Measurements from ENCODE around the gene OPCML. TPM values are rescaled to one million over a fixed set of nuclear protein-coding genes. Genes with fewer than 3 reads are reported as not detected.

Gene OPCML
- polyA plus RNA-seq, 1 donor from 2014 or later, result 11.6 TPM

DNA sequence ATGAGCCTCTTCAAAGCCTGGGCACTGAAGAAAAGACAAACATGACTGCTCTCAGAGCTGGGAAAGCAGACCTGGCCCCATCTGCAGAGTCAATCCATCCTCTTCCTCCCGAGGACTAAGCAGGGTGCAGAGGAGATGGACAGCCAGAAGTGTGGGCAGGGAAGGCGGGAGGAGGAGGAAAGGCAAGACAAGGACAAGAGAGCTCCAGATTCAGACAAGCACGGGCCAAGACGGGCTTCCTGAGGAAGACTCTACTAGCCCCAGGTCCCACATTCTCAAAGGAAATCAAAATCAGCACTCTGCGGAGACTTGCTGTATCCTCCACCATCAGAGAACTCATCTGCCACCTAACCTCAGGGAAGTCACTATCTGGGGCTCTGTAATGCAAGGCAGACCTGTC is 28.5 kb downstream of the OPCML start:
- Histone ChIP-seq H3K4me3 (ENCODE audit: low read length) (no peak overlapping the region), H2AFZ (ENCODE audit: low read depth, low read length) (no peak overlapping the region), H3K27ac (ENCODE audit: low read length) (no peak overlapping the region), H3K9me2 (ENCODE audit: insufficient read depth, low read length) (no peaks in the 10 kb centered on the region), H3K4me2 (ENCODE audit: low read length) (no peak overlapping the region), H4K20me1 (ENCODE audit: insufficient read depth) (no peaks in the 10 kb centered on the region), H3K79me2 (replicated peaks; ENCODE audit: insufficient read depth, low read length) (no peaks in the 10 kb centered on the region), H3K9ac (ENCODE audit: low read length) (no peak overlapping the region), H3K27me3 (ENCODE audit: insufficient read depth, low read depth, low read length) (no peaks in the 10 kb centered on the region), H3K9me3 (ENCODE audit: low read length) (no peaks in the 10 kb centered on the region), H3F3A (ENCODE audit: insufficient read depth, low read length, poor library complexity, severe bottlenecking) (no peaks in the 10 kb centered on the region), H3K36me3 (ENCODE audit: insufficient read depth, low read length) (no peaks in the 10 kb centered on the region)
- TF ChIP-seq MXI1 (conservative IDR thresholded peaks at IDR 0.05; ENCODE audit: poor library complexity, severe bottlenecking), result no peak
- TF ChIP-seq EP300 (conservative IDR thresholded peaks at IDR 0.05; ENCODE audit: poor library complexity, severe bottlenecking), result no peak
- TF ChIP-seq REST (IDR thresholded peaks at IDR 0.05; ENCODE audit: borderline replicate concordance), result no peak
- TF ChIP-seq TAF1 (IDR thresholded peaks at IDR 0.05; ENCODE audit: low read depth), result no peak
- TF ChIP-seq, protein P1, sequence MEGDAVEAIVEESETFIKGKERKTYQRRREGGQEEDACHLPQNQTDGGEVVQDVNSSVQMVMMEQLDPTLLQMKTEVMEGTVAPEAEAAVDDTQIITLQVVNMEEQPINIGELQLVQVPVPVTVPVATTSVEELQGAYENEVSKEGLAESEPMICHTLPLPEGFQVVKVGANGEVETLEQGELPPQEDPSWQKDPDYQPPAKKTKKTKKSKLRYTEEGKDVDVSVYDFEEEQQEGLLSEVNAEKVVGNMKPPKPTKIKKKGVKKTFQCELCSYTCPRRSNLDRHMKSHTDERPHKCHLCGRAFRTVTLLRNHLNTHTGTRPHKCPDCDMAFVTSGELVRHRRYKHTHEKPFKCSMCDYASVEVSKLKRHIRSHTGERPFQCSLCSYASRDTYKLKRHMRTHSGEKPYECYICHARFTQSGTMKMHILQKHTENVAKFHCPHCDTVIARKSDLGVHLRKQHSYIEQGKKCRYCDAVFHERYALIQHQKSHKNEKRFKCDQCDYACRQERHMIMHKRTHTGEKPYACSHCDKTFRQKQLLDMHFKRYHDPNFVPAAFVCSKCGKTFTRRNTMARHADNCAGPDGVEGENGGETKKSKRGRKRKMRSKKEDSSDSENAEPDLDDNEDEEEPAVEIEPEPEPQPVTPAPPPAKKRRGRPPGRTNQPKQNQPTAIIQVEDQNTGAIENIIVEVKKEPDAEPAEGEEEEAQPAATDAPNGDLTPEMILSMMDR (IDR thresholded peaks at IDR 0.05; ENCODE audit: poor library complexity, severe bottlenecking), result no peak
- no peak for TF ChIP-seq RAD21 (conservative IDR thresholded peaks at IDR 0.05)
- no peak for TF ChIP-seq EZH2 (IDR thresholded peaks at IDR 0.05; ENCODE audit: borderline replicate concordance, insufficient read depth, low read length, poor library complexity, severe bottlenecking)
- TF ChIP-seq POLR2AphosphoS5 (IDR thresholded peaks at IDR 0.05), result no peak
- no peak for TF ChIP-seq SMC3 (conservative IDR thresholded peaks at IDR 0.05; ENCODE audit: poor library complexity)

DNA sequence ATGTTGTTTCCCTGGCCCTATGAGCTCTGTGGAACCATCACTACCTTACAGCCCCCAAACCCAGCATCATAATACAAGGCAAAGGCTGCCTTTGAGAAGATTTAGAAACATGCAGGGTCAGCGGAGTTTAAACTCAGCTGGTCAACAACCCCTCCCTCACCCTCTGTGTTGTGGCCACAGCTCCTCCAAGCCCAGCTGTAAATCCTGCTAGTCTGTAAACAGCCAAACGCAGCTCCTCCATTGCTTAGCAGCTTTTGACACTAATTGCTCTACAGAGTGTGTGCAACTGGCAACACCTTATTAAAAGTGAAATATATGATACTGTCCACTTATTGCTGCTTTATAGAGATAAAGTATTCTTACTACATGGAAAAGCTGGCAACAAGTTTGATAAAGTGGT is 29.1 kb downstream of the OPCML start:
- no peaks in the 10 kb centered on the region for H3K9me3 ChIP-seq (ENCODE audit: low read length)
- no peaks in the 10 kb centered on the region for H4K20me1 ChIP-seq (ENCODE audit: insufficient read depth)
- H3K27ac ChIP-seq (ENCODE audit: low read length), result no peak overlapping the region
- no peak overlapping the region for H3K4me2 ChIP-seq (ENCODE audit: low read length)
- H3K36me3 ChIP-seq (ENCODE audit: insufficient read depth, low read length), result no peaks in the 10 kb centered on the region
- TF ChIP-seq SMC3 (conservative IDR thresholded peaks at IDR 0.05; ENCODE audit: poor library complexity), result no peak
- no peak for TF ChIP-seq RAD21 (conservative IDR thresholded peaks at IDR 0.05)
- no peak for TF ChIP-seq POLR2AphosphoS5 (IDR thresholded peaks at IDR 0.05)
- TF ChIP-seq REST (IDR thresholded peaks at IDR 0.05; ENCODE audit: borderline replicate concordance), result no peak
- TF ChIP-seq, protein P1 (IDR thresholded peaks at IDR 0.05; ENCODE audit: poor library complexity, severe bottlenecking), result no peak
- TF ChIP-seq TAF1 (IDR thresholded peaks at IDR 0.05; ENCODE audit: low read depth), result no peak
- TF ChIP-seq MXI1 (conservative IDR thresholded peaks at IDR 0.05; ENCODE audit: poor library complexity, severe bottlenecking), result no peak
- TF ChIP-seq EP300 (conservative IDR thresholded peaks at IDR 0.05; ENCODE audit: poor library complexity, severe bottlenecking), result no peak
- no peak for TF ChIP-seq EZH2 (IDR thresholded peaks at IDR 0.05; ENCODE audit: borderline replicate concordance, insufficient read depth, low read length, poor library complexity, severe bottlenecking)
- H3K9ac ChIP-seq (ENCODE audit: low read length), result no peak overlapping the region
- H3F3A ChIP-seq (ENCODE audit: insufficient read depth, low read length, poor library complexity, severe bottlenecking), result no peaks in the 10 kb centered on the region
- no peak overlapping the region for H2AFZ ChIP-seq (ENCODE audit: low read depth, low read length)
- H3K27me3 ChIP-seq (ENCODE audit: insufficient read depth, low read depth, low read length), result no peaks in the 10 kb centered on the region
- H3K79me2 ChIP-seq (replicated peaks; ENCODE audit: insufficient read depth, low read length), result no peaks in the 10 kb centered on the region
- no peaks in the 10 kb centered on the region for H3K9me2 ChIP-seq (ENCODE audit: insufficient read depth, low read length)
- no peak overlapping the region for H3K4me3 ChIP-seq (ENCODE audit: low read length)
